GM10266 (cell line): ENCODE results near the gene DEDD2.

Experiments
- DNase-seq: peaks from one replicate; pipeline ENCODE4 v3.0.0; 2012; ENCODE audit errors: extremely low spot score
- TF ChIP-seq, protein P1 (sequence below): IDR thresholded peaks from 2 replicates; pipeline ENCODE4 v1.5.1; 2012; ENCODE audit warnings: mild to moderate bottlenecking, low read depth; ENCODE audit not compliant: control insufficient read depth, insufficient read depth; ENCODE audit errors: missing control alignments

The DEDD2 gene

DNA sequence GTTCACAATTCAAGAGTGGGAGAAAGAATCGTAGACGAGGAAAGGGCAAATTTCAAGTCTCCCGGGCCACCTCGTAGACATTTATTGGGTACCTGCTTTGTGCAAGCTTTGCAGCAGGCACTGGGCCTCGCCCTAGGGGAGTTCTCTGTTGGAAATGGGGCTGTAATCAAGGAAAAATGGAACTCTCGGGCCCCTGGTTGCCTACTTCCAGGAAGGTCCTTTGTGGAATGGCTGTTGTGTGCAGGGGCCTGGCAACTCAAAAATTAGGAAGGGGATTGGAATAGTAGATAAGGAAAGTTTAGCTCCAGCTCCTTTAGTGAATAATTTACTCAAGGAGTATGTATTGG is 3.2 kb upstream of the DEDD2 start:
- TF ChIP-seq, protein P1, sequence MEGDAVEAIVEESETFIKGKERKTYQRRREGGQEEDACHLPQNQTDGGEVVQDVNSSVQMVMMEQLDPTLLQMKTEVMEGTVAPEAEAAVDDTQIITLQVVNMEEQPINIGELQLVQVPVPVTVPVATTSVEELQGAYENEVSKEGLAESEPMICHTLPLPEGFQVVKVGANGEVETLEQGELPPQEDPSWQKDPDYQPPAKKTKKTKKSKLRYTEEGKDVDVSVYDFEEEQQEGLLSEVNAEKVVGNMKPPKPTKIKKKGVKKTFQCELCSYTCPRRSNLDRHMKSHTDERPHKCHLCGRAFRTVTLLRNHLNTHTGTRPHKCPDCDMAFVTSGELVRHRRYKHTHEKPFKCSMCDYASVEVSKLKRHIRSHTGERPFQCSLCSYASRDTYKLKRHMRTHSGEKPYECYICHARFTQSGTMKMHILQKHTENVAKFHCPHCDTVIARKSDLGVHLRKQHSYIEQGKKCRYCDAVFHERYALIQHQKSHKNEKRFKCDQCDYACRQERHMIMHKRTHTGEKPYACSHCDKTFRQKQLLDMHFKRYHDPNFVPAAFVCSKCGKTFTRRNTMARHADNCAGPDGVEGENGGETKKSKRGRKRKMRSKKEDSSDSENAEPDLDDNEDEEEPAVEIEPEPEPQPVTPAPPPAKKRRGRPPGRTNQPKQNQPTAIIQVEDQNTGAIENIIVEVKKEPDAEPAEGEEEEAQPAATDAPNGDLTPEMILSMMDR, result no peak
- no peak for DNase-seq

DNA sequence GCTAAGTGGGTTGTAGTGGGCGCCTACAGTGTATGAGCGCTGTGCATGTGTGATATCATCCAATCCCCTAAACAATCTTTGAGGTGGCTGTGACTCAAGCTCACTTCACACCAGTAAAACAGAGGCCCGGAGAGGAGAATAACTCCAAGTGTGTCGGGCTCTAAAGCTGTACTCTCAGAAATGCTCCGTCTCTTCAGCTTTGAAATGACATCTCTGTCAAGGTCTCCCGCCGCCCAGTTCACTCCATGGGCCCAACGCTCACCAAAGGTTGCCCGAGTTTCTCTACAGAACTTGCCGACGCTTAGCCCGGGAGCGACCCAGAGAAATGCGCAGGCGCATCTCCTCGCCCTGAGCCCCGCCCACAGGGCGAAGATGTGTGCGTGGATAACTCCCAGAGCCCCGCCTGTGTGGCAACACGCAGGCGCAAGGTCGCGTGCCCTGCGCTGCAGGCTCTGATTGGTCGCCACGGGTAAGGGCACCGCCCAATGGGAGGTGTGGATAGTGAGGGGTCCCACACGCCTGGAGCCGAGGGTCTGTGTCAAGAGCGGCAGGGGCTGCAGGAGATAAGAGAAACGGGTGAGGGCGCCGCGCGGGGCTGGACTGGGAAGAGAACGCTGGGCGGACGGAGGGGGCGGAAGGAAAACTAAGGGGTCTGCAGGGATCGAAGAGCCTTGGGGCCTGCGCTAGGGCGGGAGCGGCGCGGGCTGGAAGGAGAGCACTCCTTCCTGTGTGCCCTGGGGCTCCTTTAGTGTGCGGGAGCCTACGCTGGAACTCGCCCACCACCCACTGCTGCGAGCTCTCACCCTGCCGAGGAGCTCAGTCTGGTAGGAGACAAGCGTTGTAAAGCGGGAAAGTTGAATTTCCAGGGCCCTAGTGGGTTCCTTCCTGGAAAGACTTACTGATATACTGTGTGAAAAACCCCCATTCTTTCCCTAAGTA is 2.6 kb upstream of the DEDD2 start, which contains the start of gene ZNF526:
TSS of gene ZNF526 (plus strand) at position 501 of the 939 bp plus-strand sequence. CDS start 4,092 bp downstream, outside the sequence.
- TF ChIP-seq, protein P1, result no peak
- DNase-seq, result peak; percentile 99

DNA sequence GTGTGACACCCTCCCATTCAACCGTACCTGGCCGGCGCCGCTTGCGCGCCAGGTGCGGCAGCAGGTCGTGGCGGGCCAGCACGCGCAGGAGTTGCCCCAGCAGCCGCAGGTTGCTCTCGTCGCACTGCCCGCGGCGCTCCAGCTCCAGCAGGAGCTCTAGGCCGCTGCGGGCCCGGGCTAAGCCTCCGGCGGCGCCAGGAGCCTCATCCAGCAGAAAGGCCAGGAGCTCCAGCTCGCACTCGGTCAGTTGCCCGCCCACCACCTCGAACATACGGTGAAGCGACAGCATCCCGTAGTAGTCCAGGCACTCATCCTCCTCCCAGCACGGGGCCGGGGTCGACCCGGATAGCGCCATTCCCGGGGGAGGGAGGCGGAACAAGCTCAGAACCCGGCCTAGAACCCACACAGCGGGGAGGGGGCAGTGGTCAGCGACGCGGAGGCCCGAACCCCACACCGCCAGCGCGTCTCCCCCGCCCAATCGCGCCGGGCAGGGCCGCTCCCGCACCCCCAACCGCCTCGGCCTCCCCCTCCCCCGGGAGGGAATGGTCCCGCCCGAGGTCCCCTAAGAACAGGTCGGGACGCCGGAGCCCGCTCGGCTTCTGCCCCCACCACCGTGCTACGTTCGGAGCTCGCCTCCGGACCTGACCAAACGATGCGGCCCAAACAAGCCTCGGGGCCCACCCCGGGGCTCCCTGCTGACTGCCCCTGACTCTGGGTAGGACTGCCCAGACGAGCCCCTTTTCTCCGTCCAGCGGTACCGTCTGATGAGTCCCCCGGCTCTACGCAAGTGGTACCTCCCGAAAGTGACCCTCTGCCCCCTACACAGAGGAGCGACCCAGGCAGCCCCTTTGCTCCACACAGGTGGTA is 591 bp downstream of the DEDD2 start:
- peak; percentile 57 for DNase-seq
- TF ChIP-seq, protein P1, result no peak

DNA sequence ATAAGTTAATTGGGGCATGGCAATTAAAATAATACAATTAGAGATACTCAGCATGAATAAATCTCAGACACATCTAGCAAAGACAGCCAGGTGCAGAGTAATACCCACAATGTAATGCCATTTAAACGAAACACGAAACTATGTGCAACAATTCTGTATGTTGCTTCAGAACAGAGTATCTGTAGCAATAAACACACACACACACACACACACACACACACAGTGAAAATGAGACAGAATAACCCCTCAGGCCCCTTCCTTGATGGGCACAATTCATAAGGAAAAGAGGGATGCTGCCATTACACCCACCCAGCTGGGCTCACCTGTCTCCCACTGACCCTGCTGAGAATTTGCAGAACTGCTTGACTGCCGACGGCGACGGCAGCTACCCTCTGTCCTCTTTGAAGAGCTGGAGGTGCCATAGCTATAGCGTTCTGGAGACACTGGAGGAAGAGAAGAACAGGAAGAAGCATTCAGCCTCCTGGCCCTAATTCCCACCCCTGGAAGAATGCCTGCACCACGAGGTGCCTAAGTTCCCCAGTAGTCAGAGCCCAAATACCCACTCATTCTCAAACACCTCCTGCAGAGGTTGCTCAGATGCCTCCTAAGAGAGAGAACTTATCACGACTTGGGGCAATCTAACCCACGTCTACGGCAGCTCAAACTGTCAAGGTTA is 2.5 kb downstream of the DEDD2 start:
- TF ChIP-seq, protein P1, result no peak
- DNase-seq, result no peak

DNA sequence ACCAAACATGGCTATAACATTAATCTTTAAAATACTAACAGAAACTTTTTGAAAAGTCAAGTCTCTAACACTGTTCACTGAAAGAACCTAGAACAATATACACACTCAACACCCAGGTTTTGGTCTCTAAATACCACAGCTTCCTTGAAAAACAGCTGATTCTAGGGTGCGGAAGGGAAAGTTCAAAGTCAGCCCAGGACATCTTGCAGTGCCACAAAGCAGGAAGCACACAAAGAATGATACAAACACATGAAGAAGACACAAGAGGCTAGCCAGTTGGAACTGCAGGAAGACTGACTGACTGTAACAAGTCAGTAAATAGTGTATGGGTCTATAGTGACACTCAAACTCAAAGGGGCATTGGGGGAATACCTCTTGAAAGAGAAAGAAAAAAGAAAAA is 4.6 kb downstream of the DEDD2 start:
- no peak for DNase-seq
- TF ChIP-seq, protein P1, result no peak

DNA sequence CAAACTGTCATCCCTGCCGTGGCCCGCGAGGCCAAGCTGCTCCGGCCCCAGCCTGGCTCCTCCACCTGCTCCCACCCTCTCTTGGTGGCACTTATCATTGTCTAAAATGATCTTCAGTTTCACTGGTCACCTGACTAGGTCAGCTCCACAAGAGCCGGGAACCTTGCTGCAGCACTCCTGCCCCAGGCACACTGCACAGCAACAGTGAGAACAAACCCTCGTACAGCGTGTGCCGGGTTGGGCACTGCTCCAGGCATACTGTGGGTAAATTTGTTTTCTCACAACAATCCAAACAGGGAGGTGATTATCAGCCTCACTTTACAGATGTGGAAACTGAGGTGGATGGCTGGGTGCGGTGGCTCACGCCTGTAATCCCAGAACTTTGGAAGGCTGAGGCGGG is 8.9 kb downstream of the DEDD2 start:
- TF ChIP-seq, protein P1, result no peak
- DNase-seq, result no peak
